A549 (cell line): Measurements from ENCODE around the gene USP3. TPM values are rescaled to one million over a fixed set of nuclear protein-coding genes. Genes with fewer than 3 reads are reported as not detected.
"Not testable (repeated sequence)": the region's sequence is repeated elsewhere in the genome, so short reads cannot be mapped to it uniquely, and the experiment has no call there.

Experiments used
- ATAC-seq, 2 experiments: fragments of 200-7000 bp in 1 of 2; fragments of >200 bp in 1 of 2; cut with Nextera tagmentation in 1 of 2; cut with Tn5 transposase in 1 of 2; 3 replicates each; pipeline versions ENCODE4 v1.8.0 to v1.9.1; 2018 to 2020; ENCODE audit warnings: mild to moderate bottlenecking in 1 of 2, moderate library complexity in 1 of 2
- CTCF ChIA-PET: fragments of 300-600 bp; sonication (Branson Sonifier 250); formaldehyde crosslinking; extraction: SDS; loops from one replicate; lab custom pipeline; 2021; ENCODE audit warnings: antibody characterized with exemption, inconsistent platforms; lab: Yijun Ruan, JAX
- POLR2A ChIA-PET: fragments of 350-600 bp; formaldehyde crosslinking; extraction: SDS; loops from one replicate; lab custom pipeline; 2021; ENCODE audit warnings: antibody characterized with exemption, inconsistent platforms; lab: Yijun Ruan, JAX
- DNase-seq, 2 experiments: peaks; one replicate each; pipeline versions ENCODE4 v3.0.0 to v3.0.0-alpha.2; 2011 to 2016; ENCODE audit warnings: low read depth in 1 of 2, low spot score in 1 of 2
- FAIRE-seq: peaks from 2 replicates; lab custom pipeline; 2011; peaks lifted over from hg19 to GRCh38; lab: Jason Lieb, UNC
- H3K27ac ChIP-seq, 2 experiments: fragments of >200 bp; sonication (Bioruptor Twin); formaldehyde crosslinking; 3 replicates each; pipeline ENCODE4 v1.5.1; 2016 to 2017
- H3K4me1 ChIP-seq: fragments of >200 bp; sonication (Bioruptor Twin); formaldehyde crosslinking; 3 replicates; pipeline ENCODE4 v1.6.1; 2016
- H3K4me2 ChIP-seq: fragments of >200 bp; sonication (Bioruptor Twin); formaldehyde crosslinking; 3 replicates; pipeline ENCODE4 v1.6.1; 2016
- H3K4me3 ChIP-seq: fragments of >200 bp; sonication (Bioruptor Twin); formaldehyde crosslinking; 3 replicates; pipeline ENCODE4 v1.5.1; 2016
- H3K9me3 ChIP-seq: fragments of >200 bp; sonication (Bioruptor Twin); formaldehyde crosslinking; 3 replicates; pipeline ENCODE4 v1.6.1; 2016
- BHLHE40 ChIP-seq: IDR thresholded peaks from 2 replicates; pipeline ENCODE4 v1.6.1; 2012; ENCODE audit warnings: low read depth, low read length, inconsistent platforms
- CBX2 ChIP-seq: fragments of 200-600 bp; sonication (generic); IDR thresholded peaks from 2 replicates; pipeline ENCODE4 v1.6.1; 2016; ENCODE audit warnings: low read depth, mild to moderate bottlenecking, borderline replicate concordance
- CBX8 ChIP-seq: fragments of 200-600 bp; sonication (generic); IDR thresholded peaks from 2 replicates; pipeline ENCODE4 v1.6.1; 2016
- CEBPB ChIP-seq, 2 experiments: fragments of >200 bp in 1 of 2; sonication (Bioruptor Twin) in 1 of 2; formaldehyde crosslinking in 1 of 2; IDR thresholded peaks; 2 replicates each; pipeline ENCODE4 v1.6.1; 2012 to 2016
- EHMT2 ChIP-seq: fragments of 200-600 bp; sonication (generic); IDR thresholded peaks from 2 replicates; pipeline ENCODE4 v1.6.1; 2016; ENCODE audit warnings: antibody characterized with exemption, low read depth, mild to moderate bottlenecking, moderate library complexity
- EP300 ChIP-seq, 2 experiments: fragments of >200 bp; sonication (Bioruptor Twin); formaldehyde crosslinking; IDR thresholded peaks; 2 replicates in 1 of 2; 3 replicates in 1 of 2; pipeline ENCODE4 v1.6.1; 2016 to 2017
- FOSB ChIP-seq: fragments of 250-450 bp; sonication (Bioruptor Pico); IDR thresholded peaks from 2 replicates; pipeline ENCODE4 v1.5.0; 2020; ENCODE audit warnings: mild to moderate bottlenecking, moderate library complexity
- FOSL2 ChIP-seq, 2 experiments: fragments of 450-650 bp in 1 of 2; fragments of >200 bp in 1 of 2; sonication (Bioruptor Twin) in 1 of 2; formaldehyde crosslinking; IDR thresholded peaks; 2 replicates each; pipeline versions ENCODE4 v1.5.0 to v1.6.1; 2016 to 2020; ENCODE audit warnings: mild to moderate bottlenecking in 1 of 2, moderate library complexity in 1 of 2
- GATA3 ChIP-seq: IDR thresholded peaks from 2 replicates; pipeline ENCODE4 v1.6.1; 2012; ENCODE audit warnings: borderline replicate concordance
- HEYL ChIP-seq: fragments of 250-450 bp; sonication (Bioruptor Pico); IDR thresholded peaks from 2 replicates; pipeline ENCODE4 v1.8.0; 2021; ENCODE audit warnings: mild to moderate bottlenecking, moderate library complexity
- HOXA7 ChIP-seq: fragments of 250-450 bp; sonication (Bioruptor Pico); IDR thresholded peaks from 2 replicates; pipeline ENCODE4 v1.5.0; 2020; ENCODE audit warnings: mild to moderate bottlenecking, moderate library complexity
- JUN ChIP-seq, 2 experiments: fragments of >200 bp; sonication (Bioruptor Twin); formaldehyde crosslinking; IDR thresholded peaks; 2 replicates in 1 of 2; 3 replicates in 1 of 2; pipeline ENCODE4 v1.6.1; 2016 to 2017
- JUNB ChIP-seq: fragments of >200 bp; sonication (Bioruptor Twin); formaldehyde crosslinking; IDR thresholded peaks from 2 replicates; pipeline ENCODE4 v1.6.1; 2016
- NFE2L2 ChIP-seq: fragments of 150-350 bp; conservative IDR thresholded peaks from 2 replicates; pipeline ENCODE4 v1.6.1; 2014; ENCODE audit warnings: low read length
- NR3C1 ChIP-seq: fragments of >200 bp; sonication (Bioruptor Twin); formaldehyde crosslinking; IDR thresholded peaks from 3 replicates; pipeline ENCODE4 v1.6.1; 2017
- RAD21 ChIP-seq, 2 experiments: fragments of >200 bp in 1 of 2; sonication (Bioruptor Twin) in 1 of 2; formaldehyde crosslinking in 1 of 2; IDR thresholded peaks in 1 of 2; conservative IDR thresholded peaks in 1 of 2; 2 replicates in 1 of 2; 3 replicates in 1 of 2; pipeline ENCODE4 v1.6.1; 2012 to 2018; ENCODE audit warnings: inconsistent platforms in 1 of 2
- SMC3 ChIP-seq: fragments of >200 bp; sonication (Bioruptor Twin); formaldehyde crosslinking; IDR thresholded peaks from 3 replicates; pipeline ENCODE4 v1.6.1; 2018; ENCODE audit warnings: inconsistent platforms
- TFCP2L1 ChIP-seq: fragments of 250-450 bp; sonication (Bioruptor Pico); IDR thresholded peaks from 2 replicates; pipeline ENCODE4 v1.5.0; 2021; ENCODE audit warnings: mild to moderate bottlenecking
- ZSCAN20 ChIP-seq: fragments of 250-450 bp; sonication (Bioruptor Pico); IDR thresholded peaks from 2 replicates; pipeline ENCODE4 v1.8.0; 2022; ENCODE audit warnings: mild to moderate bottlenecking, moderate library complexity
- WGBS: methylation state at CpG from one replicate; pipeline ENCODE4 v1.1.6; 2017; ENCODE audit errors: missing lambda C conversion rate; 5-methylcytosine and 5-hydroxymethylcytosine counted together
- polyA plus RNA-seq, 4 experiments: library from polyadenylated mRNA; depleted of rRNA in 3 of 4; stranded (reverse); fragments of >200 nt; fragmentation: RNase III in 1 of 4; extraction: RNeasy Plus Mini Kit Qiagen cat#74134 plus additional on column Dnase treatment in 1 of 4; gene quantifications; 2 replicates in 3 of 4; 3 replicates in 1 of 4; pipeline ENCODE4 v1.2.3, GENCODE V29; 2011 to 2017
- TF ChIP-seq, protein P1 (sequence below): IDR thresholded peaks from 2 replicates; pipeline ENCODE4 v1.6.1; 2012
- TF ChIP-seq, protein P2 (sequence below): fragments of >200 bp; sonication (Bioruptor Twin); formaldehyde crosslinking; IDR thresholded peaks from 3 replicates; pipeline ENCODE4 v1.5.1; 2016
- TF ChIP-seq, protein P3 (sequence below): IDR thresholded peaks from 2 replicates; pipeline ENCODE4 v1.6.1; 2012
- TF ChIP-seq, protein P4 (sequence below): fragments of 150-350 bp; IDR thresholded peaks from 2 replicates; pipeline ENCODE4 v1.6.1; 2014; ENCODE audit warnings: low read depth, mild to moderate bottlenecking, low read length

The USP3 gene
- polyA plus RNA-seq, 2 of the 4 experiments (the other 2 are of a cell fraction): 41.8 to 99.1 TPM

DNA sequence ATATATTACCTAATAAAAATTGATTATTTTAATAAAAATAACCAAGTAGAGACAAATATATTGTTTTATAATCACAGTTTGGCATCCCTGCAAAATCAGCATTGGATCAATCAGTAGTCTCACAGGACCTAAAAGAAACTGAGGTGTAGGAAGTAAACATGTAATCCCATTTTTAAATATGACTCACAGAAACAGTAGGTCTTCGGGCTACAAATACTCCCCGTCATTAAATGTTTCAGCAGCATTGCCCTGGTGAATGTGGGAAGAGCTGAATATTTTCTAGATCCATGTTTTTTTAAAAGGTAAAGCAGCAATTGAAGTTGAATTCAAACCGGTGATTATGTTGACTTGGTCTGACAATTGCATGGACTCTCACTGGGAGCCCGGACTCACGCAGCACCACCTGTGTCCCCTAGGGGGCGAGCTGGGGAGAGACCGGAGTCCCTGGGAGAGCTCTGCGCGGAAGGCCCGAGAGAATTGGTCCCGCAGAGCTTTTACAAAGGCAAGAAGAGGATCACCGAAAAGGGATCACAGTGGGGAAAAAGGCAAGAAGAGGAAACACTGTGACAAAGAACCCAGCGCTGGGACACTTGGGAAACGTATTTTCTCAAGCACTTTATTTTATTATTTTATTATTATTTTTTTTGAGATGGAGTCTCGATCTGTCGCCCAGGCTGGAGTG, 17.2 kb upstream of the USP3 start:
- no peak overlapping the region for H3K4me3 ChIP-seq
- POLR2A ChIA-PET: interaction anchor here (1.0 to 3.3 kb wide), 2 partner anchors 9 to 16 kb away, joined by 3 to 49 read pairs; partner anchors contain the start of gene USP3
- H3K9me3 ChIP-seq: no peaks in the 10 kb centered on the region
- no peak for TF ChIP-seq NFE2L2
- no peak for TF ChIP-seq EP300 (IDR thresholded peaks at IDR 0.05)
- TF ChIP-seq, protein P1, sequence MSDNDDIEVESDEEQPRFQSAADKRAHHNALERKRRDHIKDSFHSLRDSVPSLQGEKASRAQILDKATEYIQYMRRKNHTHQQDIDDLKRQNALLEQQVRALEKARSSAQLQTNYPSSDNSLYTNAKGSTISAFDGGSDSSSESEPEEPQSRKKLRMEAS: peak; percentile 71
- TF ChIP-seq RAD21 (conservative IDR thresholded peaks at IDR 0.05 in 1 of 2, IDR thresholded peaks at IDR 0.05 in 1 of 2): peak; percentile 91 to 92
- no peak for TF ChIP-seq EHMT2
- TF ChIP-seq CBX8: no peak
- TF ChIP-seq HEYL: no peak
- no peak for TF ChIP-seq JUN (IDR thresholded peaks at IDR 0.05)
- TF ChIP-seq FOSL2 (IDR thresholded peaks at IDR 0.05): no peak
- peak; percentile 58 for TF ChIP-seq FOSL2 (CRISPR knock-in tag; IDR thresholded peaks at IDR 0.05)
- TF ChIP-seq SMC3: peak; percentile 95
- TF ChIP-seq, protein P2, sequence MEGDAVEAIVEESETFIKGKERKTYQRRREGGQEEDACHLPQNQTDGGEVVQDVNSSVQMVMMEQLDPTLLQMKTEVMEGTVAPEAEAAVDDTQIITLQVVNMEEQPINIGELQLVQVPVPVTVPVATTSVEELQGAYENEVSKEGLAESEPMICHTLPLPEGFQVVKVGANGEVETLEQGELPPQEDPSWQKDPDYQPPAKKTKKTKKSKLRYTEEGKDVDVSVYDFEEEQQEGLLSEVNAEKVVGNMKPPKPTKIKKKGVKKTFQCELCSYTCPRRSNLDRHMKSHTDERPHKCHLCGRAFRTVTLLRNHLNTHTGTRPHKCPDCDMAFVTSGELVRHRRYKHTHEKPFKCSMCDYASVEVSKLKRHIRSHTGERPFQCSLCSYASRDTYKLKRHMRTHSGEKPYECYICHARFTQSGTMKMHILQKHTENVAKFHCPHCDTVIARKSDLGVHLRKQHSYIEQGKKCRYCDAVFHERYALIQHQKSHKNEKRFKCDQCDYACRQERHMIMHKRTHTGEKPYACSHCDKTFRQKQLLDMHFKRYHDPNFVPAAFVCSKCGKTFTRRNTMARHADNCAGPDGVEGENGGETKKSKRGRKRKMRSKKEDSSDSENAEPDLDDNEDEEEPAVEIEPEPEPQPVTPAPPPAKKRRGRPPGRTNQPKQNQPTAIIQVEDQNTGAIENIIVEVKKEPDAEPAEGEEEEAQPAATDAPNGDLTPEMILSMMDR: peak; percentile 95
- TF ChIP-seq, protein P3, sequence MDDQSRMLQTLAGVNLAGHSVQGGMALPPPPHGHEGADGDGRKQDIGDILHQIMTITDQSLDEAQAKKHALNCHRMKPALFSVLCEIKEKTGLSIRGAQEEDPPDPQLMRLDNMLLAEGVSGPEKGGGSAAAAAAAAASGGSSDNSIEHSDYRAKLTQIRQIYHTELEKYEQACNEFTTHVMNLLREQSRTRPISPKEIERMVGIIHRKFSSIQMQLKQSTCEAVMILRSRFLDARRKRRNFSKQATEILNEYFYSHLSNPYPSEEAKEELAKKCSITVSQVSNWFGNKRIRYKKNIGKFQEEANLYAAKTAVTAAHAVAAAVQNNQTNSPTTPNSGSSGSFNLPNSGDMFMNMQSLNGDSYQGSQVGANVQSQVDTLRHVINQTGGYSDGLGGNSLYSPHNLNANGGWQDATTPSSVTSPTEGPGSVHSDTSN: peak; percentile 30; the same call in 1 of the 2 replicates
- TF ChIP-seq HOXA7 (CRISPR knock-in tag): no peak
- 17% methylated on average over 16 of the region's 16 CpGs for WGBS
- peak overlapping the region; percentile 60 to 74 for H3K27ac ChIP-seq
- DNase-seq (peak; percentile 90 to 96), ATAC-seq (peak; percentile 90 to 91), FAIRE-seq (peak; percentile 96)
- H3K4me1 ChIP-seq: peaks cover 59% of the 10 kb centered on the region
- peak overlapping the region; percentile 50 for H3K4me2 ChIP-seq
- CTCF ChIA-PET: interaction anchor here (0.6 to 12.3 kb wide), 40 partner anchors 10 to 141 kb away, joined by 3 to 161 read pairs (median 5); partner anchors contain the start of genes FBXL22 and USP3

DNA sequence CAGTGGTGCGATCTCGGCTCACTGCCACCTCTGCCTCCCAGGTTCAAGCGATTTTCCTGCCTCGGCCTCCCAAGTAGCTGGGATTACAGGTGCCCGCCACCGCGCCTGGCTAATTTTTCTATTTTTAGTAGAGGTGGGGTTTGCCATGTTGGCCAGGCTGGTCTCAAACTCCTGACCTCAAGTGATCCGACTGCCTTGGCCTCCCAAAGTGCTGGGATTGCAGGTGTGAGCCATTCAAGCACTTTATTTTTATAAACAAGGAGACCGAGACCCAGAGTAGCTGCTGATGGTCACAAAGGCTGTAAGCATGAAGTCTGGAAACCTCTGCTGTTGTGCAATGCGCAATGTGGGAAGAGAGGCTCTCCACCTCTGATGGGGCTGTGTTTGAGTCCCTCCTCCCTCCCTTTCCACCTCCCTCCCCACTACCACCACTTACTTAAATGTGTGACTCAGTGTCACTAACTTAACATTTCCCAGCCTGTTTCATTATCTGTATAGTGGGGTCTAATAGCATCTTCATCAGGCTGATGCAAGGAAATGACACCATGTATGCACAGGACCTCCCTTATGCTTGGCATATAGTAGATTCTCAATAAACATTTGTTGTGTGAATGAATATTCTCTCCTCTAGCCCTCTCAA, 16.5 kb upstream of the USP3 start:
- FAIRE-seq, H3K9me3 ChIP-seq, ATAC-seq, H3K4me3 ChIP-seq, DNase-seq: not testable (repeated sequence)
- peak overlapping the region; percentile 50 for H3K4me2 ChIP-seq
- H3K27ac ChIP-seq: peak overlapping the region; percentile 60 to 74
- ChIA-PET CTCF (interaction anchor here (0.7 to 12.3 kb wide), 40 partner anchors 9 to 200 kb away, joined by 3 to 161 read pairs (median 5); partner anchors contain the start of genes FBXL22 and USP3), POLR2A (interaction anchor here (1.0 to 3.3 kb wide), 2 partner anchors 8 to 16 kb away, joined by 3 to 49 read pairs; partner anchors contain the start of gene USP3)
- 77% methylated on average over 10 of the region's 10 CpGs for WGBS
- H3K4me1 ChIP-seq: peaks cover 59% of the 10 kb centered on the region

DNA sequence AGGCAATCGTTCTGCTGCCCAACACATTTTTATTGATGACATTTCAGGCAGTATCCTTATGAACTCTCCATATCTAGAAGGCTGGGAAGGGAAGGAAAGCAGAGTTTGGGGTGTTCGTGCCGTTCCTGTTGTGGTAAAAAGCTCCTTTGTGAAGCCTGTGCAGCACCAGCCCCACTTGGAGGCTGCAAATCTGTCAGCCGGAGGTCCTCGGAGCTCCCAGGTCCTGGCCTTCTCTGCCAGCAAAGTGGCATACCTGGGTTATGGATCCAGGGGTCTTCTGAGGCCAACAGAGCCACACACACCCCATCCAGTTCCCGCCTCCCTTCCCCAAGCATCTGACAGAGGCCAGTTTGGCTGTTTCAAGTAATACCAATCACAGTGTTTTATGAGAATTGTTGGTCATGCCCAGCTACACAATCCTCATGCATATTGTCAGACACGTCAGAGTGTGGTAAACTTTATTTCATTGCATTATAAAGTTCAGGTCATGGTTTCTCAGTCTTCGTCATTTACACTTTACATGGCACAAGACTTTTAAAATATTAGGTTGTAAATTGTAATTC, 15.9 kb upstream of the USP3 start:
- Histone ChIP-seq H3K27ac (peak overlapping the region in 1 of 2 experiments; percentile 74; a peak in 3 of 6 replicates), H3K4me2 (no peak overlapping the region), H3K9me3 (no peaks in the 10 kb centered on the region), H3K4me3 (no peak overlapping the region), H3K4me1 (peaks cover 59% of the 10 kb centered on the region)
- CTCF ChIA-PET: interaction anchor here (0.7 to 12.3 kb wide), 17 partner anchors 7 to 201 kb away, joined by 3 to 161 read pairs (median 9); partner anchors contain the start of gene USP3
- POLR2A ChIA-PET: interaction anchor here (3.3 kb wide), 1 partner anchor 15 kb away, joined by 49 read pairs; the partner anchor contains the start of gene USP3
- FAIRE-seq: no peak
- no peak for DNase-seq
- no peak for TF ChIP-seq JUNB
- TF ChIP-seq CEBPB (IDR thresholded peaks at IDR 0.05): no peak
- TF ChIP-seq GATA3: no peak
- TF ChIP-seq CBX2: no peak
- TF ChIP-seq EHMT2: no peak
- TF ChIP-seq EP300 (IDR thresholded peaks at IDR 0.05): no peak
- no peak for TF ChIP-seq ZSCAN20 (CRISPR knock-in tag)
- no peak for TF ChIP-seq BHLHE40
- TF ChIP-seq NR3C1: no peak
- TF ChIP-seq, protein P1: no peak
- no peak for TF ChIP-seq TFCP2L1
- no peak for TF ChIP-seq FOSB (CRISPR knock-in tag)
- TF ChIP-seq, protein P4, sequence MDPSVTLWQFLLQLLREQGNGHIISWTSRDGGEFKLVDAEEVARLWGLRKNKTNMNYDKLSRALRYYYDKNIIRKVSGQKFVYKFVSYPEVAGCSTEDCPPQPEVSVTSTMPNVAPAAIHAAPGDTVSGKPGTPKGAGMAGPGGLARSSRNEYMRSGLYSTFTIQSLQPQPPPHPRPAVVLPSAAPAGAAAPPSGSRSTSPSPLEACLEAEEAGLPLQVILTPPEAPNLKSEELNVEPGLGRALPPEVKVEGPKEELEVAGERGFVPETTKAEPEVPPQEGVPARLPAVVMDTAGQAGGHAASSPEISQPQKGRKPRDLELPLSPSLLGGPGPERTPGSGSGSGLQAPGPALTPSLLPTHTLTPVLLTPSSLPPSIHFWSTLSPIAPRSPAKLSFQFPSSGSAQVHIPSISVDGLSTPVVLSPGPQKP: no peak
- WGBS: 84% methylated on average over 8 of the region's 8 CpGs
- ATAC-seq: no peak
